ENCODE measurements around the gene C1QBP. TPM values are rescaled to one million over a fixed set of nuclear protein-coding genes. Genes with fewer than 3 reads are reported as not detected.

C1QBP gene
- total RNA-seq, 1 experiment from 2014 or later = 314 TPM

DNA sequence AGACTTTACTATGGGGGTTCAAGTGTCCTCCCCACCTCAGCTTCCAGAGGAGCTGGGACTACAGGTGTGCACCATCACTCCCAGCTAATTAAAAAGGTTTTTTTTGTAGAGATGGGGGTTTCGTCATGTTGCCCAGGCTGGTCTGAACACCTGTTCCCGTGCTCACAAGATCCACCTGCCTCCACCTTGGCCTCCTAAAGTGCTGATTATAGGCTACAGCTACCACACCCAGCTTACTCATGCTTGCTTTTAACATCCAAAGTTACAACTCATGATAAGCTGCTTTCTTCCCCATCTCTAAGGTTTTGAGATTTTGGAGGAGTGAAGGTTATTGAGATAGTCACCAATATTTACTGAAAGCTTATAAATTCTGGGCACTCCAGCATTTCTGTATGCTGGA lies 22.1 kb downstream of the C1QBP start:
- peaks cover 49% of the 10 kb centered on the region for H3K36me3 ChIP-seq (ENCODE audit: insufficient read depth, low read length)
- no peak overlapping the region for H3K27ac ChIP-seq (ENCODE audit: low read length)
- H4K20me1 ChIP-seq (ENCODE audit: insufficient read depth, low read depth, low read length) = peaks cover 27% of the 10 kb centered on the region
- H2AFZ ChIP-seq (ENCODE audit: low read length) = no peak overlapping the region
- no peaks in the 10 kb centered on the region for H3K27me3 ChIP-seq (ENCODE audit: low read length)
- peaks cover 89% of the 10 kb centered on the region for H3K79me2 ChIP-seq (ENCODE audit: low read length)
- H3K9ac ChIP-seq (ENCODE audit: low read length) = no peak overlapping the region
- no peaks in the 10 kb centered on the region for H3K9me3 ChIP-seq (ENCODE audit: low read length)
- no peak for DNase-seq
- H3K9me2 ChIP-seq (replicated peaks; ENCODE audit: insufficient read depth, low read length) = no peaks in the 10 kb centered on the region
- H3K4me1 ChIP-seq (ENCODE audit: low read length) = peaks cover 27% of the 10 kb centered on the region
- no peak overlapping the region for H3K4me2 ChIP-seq (ENCODE audit: low read depth, low read length, poor library complexity, severe bottlenecking)
- no peak overlapping the region for H3K4me3 ChIP-seq (ENCODE audit: low read length)

DNA sequence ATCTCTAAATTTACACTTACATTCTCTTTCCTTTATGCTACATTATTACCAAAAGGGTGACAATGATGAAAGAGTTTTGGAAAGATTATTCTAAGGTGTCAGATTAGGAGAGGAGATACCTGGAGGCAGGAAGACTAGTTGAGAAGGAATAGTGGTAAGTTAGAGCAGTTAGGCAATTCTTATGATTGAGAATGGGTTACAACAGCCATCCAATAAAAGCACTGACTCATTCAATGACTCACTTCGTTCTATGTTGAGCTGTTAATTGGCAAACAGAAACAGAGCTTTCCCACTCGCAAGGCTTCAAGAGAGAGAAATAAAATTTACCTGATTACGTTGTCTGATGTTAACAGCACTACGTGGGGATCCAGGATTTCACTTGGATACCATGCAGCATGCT lies 25.3 kb downstream of the C1QBP start:
- peaks cover 17% of the 10 kb centered on the region for H3K4me1 ChIP-seq (ENCODE audit: low read length)
- peaks cover 87% of the 10 kb centered on the region for H3K79me2 ChIP-seq (ENCODE audit: low read length)
- peaks cover 69% of the 10 kb centered on the region for H3K36me3 ChIP-seq (ENCODE audit: insufficient read depth, low read length)
- no peak overlapping the region for H3K9ac ChIP-seq (ENCODE audit: low read length)
- H3K9me2 ChIP-seq (replicated peaks; ENCODE audit: insufficient read depth, low read length) = no peaks in the 10 kb centered on the region
- no peak overlapping the region for H3K27ac ChIP-seq (ENCODE audit: low read length)
- H3K9me3 ChIP-seq (ENCODE audit: low read length) = no peaks in the 10 kb centered on the region
- no peak overlapping the region for H3K4me3 ChIP-seq (ENCODE audit: low read length)
- no peak overlapping the region for H2AFZ ChIP-seq (ENCODE audit: low read length)
- peaks cover 26% of the 10 kb centered on the region; the same call in 1 of the 2 replicates for H4K20me1 ChIP-seq (ENCODE audit: insufficient read depth, low read depth, low read length)
- H3K4me2 ChIP-seq (ENCODE audit: low read depth, low read length, poor library complexity, severe bottlenecking) = no peak overlapping the region
- H3K27me3 ChIP-seq (ENCODE audit: low read length) = no peaks in the 10 kb centered on the region
- no peak for DNase-seq

GRCh38 chr17:5410594-5411272 lies 28.2 kb downstream of the C1QBP start:
- Histone ChIP-seq H3K4me3 (ENCODE audit: low read length) (no peak overlapping the region), H3K4me1 (ENCODE audit: low read length) (no peaks in the 10 kb centered on the region), H3K9me3 (ENCODE audit: low read length) (no peaks in the 10 kb centered on the region), H3K9me2 (replicated peaks; ENCODE audit: insufficient read depth, low read length) (no peaks in the 10 kb centered on the region), H3K79me2 (ENCODE audit: low read length) (peaks cover 82% of the 10 kb centered on the region), H3K4me2 (ENCODE audit: low read depth, low read length, poor library complexity, severe bottlenecking) (no peak overlapping the region), H3K27me3 (ENCODE audit: low read length) (no peaks in the 10 kb centered on the region), H4K20me1 (ENCODE audit: insufficient read depth, low read depth, low read length) (peaks cover 16% of the 10 kb centered on the region; the same call in 1 of the 2 replicates), H3K36me3 (ENCODE audit: insufficient read depth, low read length) (peaks cover 87% of the 10 kb centered on the region), H3K27ac (ENCODE audit: low read length) (no peak overlapping the region), H3K9ac (ENCODE audit: low read length) (no peak overlapping the region), H2AFZ (ENCODE audit: low read length) (no peak overlapping the region)
- DNase-seq = no peak

DNA sequence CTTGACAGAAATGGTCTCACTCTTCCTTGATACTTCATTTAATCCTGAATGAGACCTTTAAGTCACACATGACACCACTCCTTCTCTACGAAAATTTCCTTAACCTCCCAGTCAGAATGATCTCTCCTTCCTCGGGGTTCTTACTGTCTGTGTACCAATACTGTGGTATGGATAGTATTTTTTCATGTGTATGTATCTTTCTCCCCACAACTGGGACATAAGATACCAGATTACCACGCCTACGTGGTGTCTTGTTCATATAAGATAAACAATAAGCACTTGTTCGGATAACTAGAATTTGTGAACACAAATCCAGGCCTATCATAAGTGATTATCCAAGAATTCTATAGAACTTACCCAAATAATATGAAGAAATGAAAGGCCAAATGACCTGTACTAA lies 30.8 kb downstream of the C1QBP start:
- Histone ChIP-seq H2AFZ (ENCODE audit: low read length) (no peak overlapping the region), H3K79me2 (ENCODE audit: low read length) (peaks cover 69% of the 10 kb centered on the region), H4K20me1 (ENCODE audit: insufficient read depth, low read depth, low read length) (peaks cover 16% of the 10 kb centered on the region; the same call in 1 of the 2 replicates), H3K36me3 (ENCODE audit: insufficient read depth, low read length) (peaks cover 87% of the 10 kb centered on the region), H3K27ac (ENCODE audit: low read length) (no peak overlapping the region), H3K9me2 (replicated peaks; ENCODE audit: insufficient read depth, low read length) (no peaks in the 10 kb centered on the region), H3K9ac (ENCODE audit: low read length) (no peak overlapping the region), H3K4me1 (ENCODE audit: low read length) (no peaks in the 10 kb centered on the region), H3K4me2 (ENCODE audit: low read depth, low read length, poor library complexity, severe bottlenecking) (no peak overlapping the region), H3K9me3 (ENCODE audit: low read length) (no peaks in the 10 kb centered on the region), H3K4me3 (ENCODE audit: low read length) (no peak overlapping the region), H3K27me3 (ENCODE audit: low read length) (no peaks in the 10 kb centered on the region)
- DNase-seq = no peak

GRCh38 chr17:5405400-5405799 lies 33.6 kb downstream of the C1QBP start:
- Histone ChIP-seq H3K36me3 (ENCODE audit: insufficient read depth, low read length) (peaks cover 88% of the 10 kb centered on the region), H4K20me1 (ENCODE audit: insufficient read depth, low read depth, low read length) (no peaks in the 10 kb centered on the region), H3K9me2 (replicated peaks; ENCODE audit: insufficient read depth, low read length) (no peaks in the 10 kb centered on the region), H3K27me3 (ENCODE audit: low read length) (no peaks in the 10 kb centered on the region), H3K79me2 (ENCODE audit: low read length) (peaks cover 53% of the 10 kb centered on the region), H2AFZ (ENCODE audit: low read length) (no peak overlapping the region), H3K9ac (ENCODE audit: low read length) (no peak overlapping the region), H3K9me3 (ENCODE audit: low read length) (no peaks in the 10 kb centered on the region), H3K4me2 (ENCODE audit: low read depth, low read length, poor library complexity, severe bottlenecking) (no peak overlapping the region), H3K4me3 (ENCODE audit: low read length) (no peak overlapping the region), H3K27ac (ENCODE audit: low read length) (no peak overlapping the region), H3K4me1 (ENCODE audit: low read length) (no peaks in the 10 kb centered on the region)
- no peak for DNase-seq

DNA sequence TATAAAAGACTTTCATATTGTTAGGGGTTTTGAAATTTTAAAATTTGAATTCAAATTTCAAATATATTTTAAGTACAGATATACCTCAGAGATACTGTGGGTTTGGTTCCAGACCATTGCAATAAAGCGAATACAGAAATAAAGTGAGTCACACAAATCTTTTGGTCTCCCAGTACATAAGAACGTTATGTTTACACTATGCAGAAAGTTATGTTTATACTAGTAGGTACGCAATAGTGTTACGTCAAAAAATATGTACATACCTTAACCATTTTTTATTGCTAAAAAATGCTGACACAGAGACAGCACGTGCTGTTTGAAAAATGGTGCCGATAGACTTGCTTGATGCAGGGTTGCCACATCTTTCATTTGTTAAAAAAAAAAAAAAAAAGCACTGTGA lies 39.2 kb downstream of the C1QBP start:
- no peaks in the 10 kb centered on the region for H3K27me3 ChIP-seq (ENCODE audit: low read length)
- no peak overlapping the region for H3K4me2 ChIP-seq (ENCODE audit: low read depth, low read length, poor library complexity, severe bottlenecking)
- no peak for DNase-seq
- no peaks in the 10 kb centered on the region for H4K20me1 ChIP-seq (ENCODE audit: insufficient read depth, low read depth, low read length)
- no peaks in the 10 kb centered on the region for H3K9me2 ChIP-seq (replicated peaks; ENCODE audit: insufficient read depth, low read length)
- no peak overlapping the region for H3K27ac ChIP-seq (ENCODE audit: low read length)
- peaks cover 13% of the 10 kb centered on the region for H3K79me2 ChIP-seq (ENCODE audit: low read length)
- H3K4me3 ChIP-seq (ENCODE audit: low read length) = no peak overlapping the region
- no peaks in the 10 kb centered on the region for H3K4me1 ChIP-seq (ENCODE audit: low read length)
- H3K36me3 ChIP-seq (ENCODE audit: insufficient read depth, low read length) = peaks cover 75% of the 10 kb centered on the region
- no peak overlapping the region for H2AFZ ChIP-seq (ENCODE audit: low read length)
- H3K9ac ChIP-seq (ENCODE audit: low read length) = no peak overlapping the region
- H3K9me3 ChIP-seq (ENCODE audit: low read length) = no peaks in the 10 kb centered on the region

- Histone ChIP-seq H3K36me3 (ENCODE audit: insufficient read depth, low read length) (peaks cover 67% of the 10 kb centered on the region), H3K4me1 (ENCODE audit: low read length) (no peaks in the 10 kb centered on the region), H3K4me2 (ENCODE audit: low read depth, low read length, poor library complexity, severe bottlenecking) (no peak overlapping the region), H3K27ac (ENCODE audit: low read length) (no peak overlapping the region), H3K27me3 (ENCODE audit: low read length) (no peaks in the 10 kb centered on the region), H2AFZ (ENCODE audit: low read length) (no peak overlapping the region), H3K9ac (ENCODE audit: low read length) (no peak overlapping the region), H3K9me2 (replicated peaks; ENCODE audit: insufficient read depth, low read length) (no peaks in the 10 kb centered on the region), H3K79me2 (ENCODE audit: low read length) (peaks cover 6% of the 10 kb centered on the region), H4K20me1 (ENCODE audit: insufficient read depth, low read depth, low read length) (no peaks in the 10 kb centered on the region), H3K9me3 (ENCODE audit: low read length) (no peaks in the 10 kb centered on the region), H3K4me3 (ENCODE audit: low read length) (no peak overlapping the region)
- DNase-seq = no peak
Observed at GRCh38 chr17:5396612-5397011, 42.3 kb downstream of the C1QBP start.

- no peaks in the 10 kb centered on the region; the same call in 1 of the 2 replicates for H3K79me2 ChIP-seq (ENCODE audit: low read length)
- H3K4me1 ChIP-seq (ENCODE audit: low read length) = no peaks in the 10 kb centered on the region
- H3K27me3 ChIP-seq (ENCODE audit: low read length) = no peaks in the 10 kb centered on the region
- H3K36me3 ChIP-seq (ENCODE audit: insufficient read depth, low read length) = peaks cover 61% of the 10 kb centered on the region
- no peak overlapping the region for H3K4me2 ChIP-seq (ENCODE audit: low read depth, low read length, poor library complexity, severe bottlenecking)
- no peak for DNase-seq
- H3K9me3 ChIP-seq (ENCODE audit: low read length) = no peaks in the 10 kb centered on the region
- H3K4me3 ChIP-seq (ENCODE audit: low read length) = no peak overlapping the region
- no peak overlapping the region for H2AFZ ChIP-seq (ENCODE audit: low read length)
- H3K27ac ChIP-seq (ENCODE audit: low read length) = no peak overlapping the region
- peaks cover 3% of the 10 kb centered on the region; the same call in 1 of the 2 replicates for H4K20me1 ChIP-seq (ENCODE audit: insufficient read depth, low read depth, low read length)
- no peak overlapping the region for H3K9ac ChIP-seq (ENCODE audit: low read length)
- no peaks in the 10 kb centered on the region for H3K9me2 ChIP-seq (replicated peaks; ENCODE audit: insufficient read depth, low read length)
Observed at GRCh38 chr17:5391678-5392077, 47.3 kb downstream of the C1QBP start.
